ENCODE results near the gene GPC6.

DNA sequence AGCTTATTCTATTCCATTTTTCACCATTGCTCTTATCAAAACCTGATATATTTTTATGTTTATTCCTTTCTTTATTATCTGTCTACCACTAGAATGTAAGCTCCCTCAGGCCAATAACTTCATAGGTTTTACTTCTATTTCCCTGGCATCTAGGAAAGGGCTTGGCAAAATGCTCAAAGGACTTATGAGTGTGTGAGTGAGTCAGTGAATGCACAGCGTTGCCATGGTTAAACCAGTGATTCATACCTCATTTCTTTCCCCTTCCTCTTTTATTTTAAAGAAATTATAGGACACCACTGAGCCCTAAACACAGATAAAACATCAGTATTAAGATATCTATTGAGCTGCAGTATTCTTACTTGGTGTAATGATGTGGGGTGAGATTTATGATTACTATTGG lies 162.1 kb downstream of the GPC6 start:
- TF ChIP-seq RNF2 (IDR thresholded peaks at IDR 0.05; ENCODE audit: borderline replicate concordance, low read depth) (no peak), CTCF (IDR thresholded peaks at IDR 0.05) (no peak), MAZ (IDR thresholded peaks at IDR 0.05; ENCODE audit: borderline replicate concordance, low read depth, low read length) (no peak)
- TF ChIP-seq, protein P1, sequence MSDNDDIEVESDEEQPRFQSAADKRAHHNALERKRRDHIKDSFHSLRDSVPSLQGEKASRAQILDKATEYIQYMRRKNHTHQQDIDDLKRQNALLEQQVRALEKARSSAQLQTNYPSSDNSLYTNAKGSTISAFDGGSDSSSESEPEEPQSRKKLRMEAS (IDR thresholded peaks at IDR 0.05) = no peak

All from A549 (cell line).